HepG2 (cell line): Measurements from ENCODE around the gene ARHGAP19. TPM values are rescaled to one million over a fixed set of nuclear protein-coding genes. Genes with fewer than 3 reads are reported as not detected.

Experiments used
- JUNB ChIP-seq: sonication (generic); formaldehyde crosslinking; IDR thresholded peaks from 2 replicates; pipeline ENCODE4 v1.8.0; 2022; ENCODE audit warnings: missing genetic modification reagents, mild to moderate bottlenecking, borderline replicate concordance
- ONECUT2 ChIP-seq: sonication (generic); formaldehyde crosslinking; IDR thresholded peaks from 2 replicates; pipeline ENCODE4 v1.4.0; 2020; ENCODE audit warnings: missing genetic modification reagents
- POGZ ChIP-seq: sonication (generic); formaldehyde crosslinking; IDR thresholded peaks from 2 replicates; pipeline ENCODE4 v1.4.0; 2020; ENCODE audit warnings: mild to moderate bottlenecking, missing genetic modification reagents
- SIN3A ChIP-seq: IDR thresholded peaks from 2 replicates; pipeline ENCODE4 v1.6.1; 2011; ENCODE audit warnings: low read depth, mild to moderate bottlenecking, control low read depth, low read length, borderline replicate concordance
- UBTF ChIP-seq: sonication (generic); formaldehyde crosslinking; IDR thresholded peaks from 2 replicates; pipeline ENCODE4 v1.4.0; 2020; ENCODE audit warnings: mild to moderate bottlenecking, missing genetic modification reagents
- ZBTB14 ChIP-seq: sonication (generic); formaldehyde crosslinking; IDR thresholded peaks from 2 replicates; pipeline ENCODE4 v1.4.0; 2020; ENCODE audit warnings: missing genetic modification reagents
- ZBTB34 ChIP-seq: sonication (generic); formaldehyde crosslinking; IDR thresholded peaks from 2 replicates; pipeline ENCODE4 v1.8.0; 2022; ENCODE audit warnings: mild to moderate bottlenecking, missing genetic modification reagents
- ZFP36L2 ChIP-seq: sonication (generic); formaldehyde crosslinking; IDR thresholded peaks from 2 replicates; pipeline ENCODE4 v1.4.0; 2020; ENCODE audit warnings: missing genetic modification reagents
- ZFP91 ChIP-seq: sonication (generic); formaldehyde crosslinking; IDR thresholded peaks from 2 replicates; pipeline ENCODE4 v1.9.0; 2022; ENCODE audit warnings: missing genetic modification reagents, mild to moderate bottlenecking, borderline replicate concordance
- ZNF282 ChIP-seq: fragments of 450-650 bp; IDR thresholded peaks from 2 replicates; pipeline ENCODE4 v1.6.1; 2018; ENCODE audit not compliant: partially characterized antibody
- ZNF572 ChIP-seq: sonication (generic); formaldehyde crosslinking; IDR thresholded peaks from 2 replicates; pipeline ENCODE4 v1.5.1; 2020; ENCODE audit warnings: mild to moderate bottlenecking, missing genetic modification reagents
- ZNF687 ChIP-seq: sonication (generic); formaldehyde crosslinking; IDR thresholded peaks from 2 replicates; pipeline ENCODE4 v1.5.1; 2020; ENCODE audit warnings: mild to moderate bottlenecking, missing genetic modification reagents, moderate library complexity
- polyA plus RNA-seq, 8 experiments: library from polyadenylated mRNA; depleted of rRNA in 3 of 8; stranded (reverse) in 7 of 8; unstranded in 1 of 8; fragments of >200 nt; fragmentation: Illumina TruSeq in 4 of 8; extraction: Trizol in 4 of 8; gene quantifications; 2 replicates each; pipeline versions ENCODE4 v1.2.1 to v1.2.3, GENCODE V29; 2011 to 2016; ENCODE audit warnings: low read depth in 4 of 8, missing spikeins in 1 of 8, mixed read lengths in 1 of 8; ENCODE audit not compliant: insufficient read depth in 1 of 8
- total RNA-seq, 5 experiments: library from RNA; depleted of rRNA; stranded (reverse); fragments of >200 nt; fragmentation: Illumina TruSeq; extraction: Trizol; gene quantifications; 2 replicates each; pipeline ENCODE4 v1.2.3, GENCODE V29; 2016; ENCODE audit warnings: low read depth in 1 of 5
- TF ChIP-seq, protein P1 (sequence below): sonication (generic); formaldehyde crosslinking; IDR thresholded peaks from 2 replicates; pipeline ENCODE4 v1.4.0; 2020; ENCODE audit warnings: mild to moderate bottlenecking, missing genetic modification reagents
- TF ChIP-seq, protein P2 (sequence below): sonication (generic); formaldehyde crosslinking; IDR thresholded peaks from 2 replicates; pipeline ENCODE4 v1.4.0; 2020; ENCODE audit warnings: missing genetic modification reagents

The ARHGAP19 gene
- total and polyA plus RNA-seq, 2 of the 13 experiments (the other 11 are each of a cell fraction or from before 2014, with no cell fraction given), result 7.6 to 10.0 TPM

DNA sequence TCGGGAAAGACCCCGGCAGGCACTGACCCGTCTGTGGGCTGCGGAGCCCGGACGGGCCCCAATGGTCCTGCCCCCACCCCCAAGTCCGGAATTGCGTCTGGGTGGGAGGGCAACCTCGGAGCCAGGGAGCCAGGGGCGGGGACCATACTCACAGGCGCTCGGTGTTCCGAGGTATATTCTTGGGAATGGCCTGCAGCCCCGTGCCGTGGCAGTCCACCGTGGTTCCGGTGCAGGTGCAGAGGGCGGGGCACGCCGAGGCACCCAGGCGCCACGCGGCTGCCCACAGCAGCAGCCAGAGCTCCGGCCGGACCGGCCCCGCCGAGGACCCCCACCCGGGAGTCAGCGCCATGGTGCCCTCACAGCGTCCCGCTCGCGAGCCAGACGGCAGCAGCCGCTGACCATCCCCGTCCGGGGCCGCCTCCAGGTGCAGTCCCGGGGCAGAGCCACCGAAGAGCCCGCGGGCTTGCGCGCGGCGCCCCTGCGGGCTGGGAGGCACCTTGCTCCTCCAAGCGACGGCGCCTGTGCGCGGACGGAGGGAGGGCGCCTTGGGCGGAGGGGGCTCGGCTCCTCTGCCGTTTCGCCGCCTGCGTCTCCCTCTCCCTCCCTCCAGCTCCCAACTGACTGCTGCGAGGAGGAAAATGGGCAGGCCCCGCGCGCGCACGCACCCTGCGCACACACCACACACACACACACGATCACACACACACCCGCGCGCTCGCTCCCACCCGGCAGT, 106.9 kb downstream of the ARHGAP19 start, which contains the start of gene SLIT1 (continued):
- TF ChIP-seq UBTF (peak; percentile 38; the same call in 1 of the 2 replicates), ZBTB14 (CRISPR knock-in tag) (no peak), POGZ (CRISPR knock-in tag) (no peak), SIN3A (no peak), ZNF572 (CRISPR knock-in tag) (no peak), ZNF282 (no peak), ZNF687 (peak; percentile 57), ZFP91 (CRISPR knock-in tag) (peak; percentile 54; the same call in 1 of the 2 replicates), ZFP36L2 (CRISPR knock-in tag) (no peak), ZBTB34 (CRISPR knock-in tag) (no peak), ONECUT2 (CRISPR knock-in tag) (no peak), JUNB (CRISPR knock-in tag) (no peak)
- TF ChIP-seq, protein P1, sequence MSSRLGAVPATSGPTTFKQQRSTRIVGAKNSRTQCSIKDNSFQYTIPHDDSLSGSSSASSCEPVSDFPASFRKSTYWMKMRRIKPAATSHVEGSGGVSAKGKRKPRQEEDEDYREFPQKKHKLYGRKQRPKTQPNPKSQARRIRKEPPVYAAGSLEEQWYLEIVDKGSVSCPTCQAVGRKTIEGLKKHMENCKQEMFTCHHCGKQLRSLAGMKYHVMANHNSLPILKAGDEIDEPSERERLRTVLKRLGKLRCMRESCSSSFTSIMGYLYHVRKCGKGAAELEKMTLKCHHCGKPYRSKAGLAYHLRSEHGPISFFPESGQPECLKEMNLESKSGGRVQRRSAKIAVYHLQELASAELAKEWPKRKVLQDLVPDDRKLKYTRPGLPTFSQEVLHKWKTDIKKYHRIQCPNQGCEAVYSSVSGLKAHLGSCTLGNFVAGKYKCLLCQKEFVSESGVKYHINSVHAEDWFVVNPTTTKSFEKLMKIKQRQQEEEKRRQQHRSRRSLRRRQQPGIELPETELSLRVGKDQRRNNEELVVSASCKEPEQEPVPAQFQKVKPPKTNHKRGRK (CRISPR knock-in tag), result no peak
- TF ChIP-seq, protein P2, sequence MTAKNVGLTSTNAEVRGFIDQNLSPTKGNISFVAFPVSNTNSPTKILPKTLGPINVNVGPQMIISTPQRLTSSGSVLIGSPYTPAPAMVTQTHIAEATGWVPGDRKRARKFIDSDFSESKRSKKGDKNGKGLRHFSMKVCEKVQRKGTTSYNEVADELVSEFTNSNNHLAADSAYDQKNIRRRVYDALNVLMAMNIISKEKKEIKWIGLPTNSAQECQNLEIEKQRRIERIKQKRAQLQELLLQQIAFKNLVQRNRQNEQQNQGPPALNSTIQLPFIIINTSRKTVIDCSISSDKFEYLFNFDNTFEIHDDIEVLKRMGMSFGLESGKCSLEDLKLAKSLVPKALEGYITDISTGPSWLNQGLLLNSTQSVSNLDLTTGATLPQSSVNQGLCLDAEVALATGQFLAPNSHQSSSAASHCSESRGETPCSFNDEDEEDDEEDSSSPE (CRISPR knock-in tag), result no peak
